ENCODE data around the gene DUSP10.

DUSP10 gene

DNA sequence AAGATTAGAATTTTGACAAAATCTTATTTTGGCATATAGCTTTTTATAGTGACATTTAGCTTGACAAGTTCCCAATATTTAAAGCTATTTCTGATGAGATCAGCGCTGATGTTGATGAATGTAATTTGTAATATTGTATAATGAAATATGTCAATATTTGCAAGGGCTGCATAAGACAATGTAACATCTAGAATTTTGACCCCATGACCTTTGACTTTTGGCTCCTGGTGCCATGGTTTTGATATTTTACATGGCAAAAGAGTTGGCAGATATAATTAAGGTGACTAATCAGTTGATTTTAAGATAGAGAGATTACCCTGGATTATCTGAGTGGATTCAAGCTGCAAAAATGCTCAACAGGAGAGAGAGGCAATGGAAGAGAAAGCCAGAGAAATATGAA is 63.9 kb downstream of the DUSP10 start:
- TF ChIP-seq OSR1 (CRISPR knock-in tag; IDR thresholded peaks at IDR 0.05) (no peak), ARNTL (CRISPR knock-in tag; IDR thresholded peaks at IDR 0.05; ENCODE audit: borderline replicate concordance, low read depth) (no peak), TOX (CRISPR knock-in tag; IDR thresholded peaks at IDR 0.05; ENCODE audit: borderline replicate concordance) (no peak), ZNF70 (CRISPR knock-in tag; IDR thresholded peaks at IDR 0.05) (no peak), CSDC2 (CRISPR knock-in tag; IDR thresholded peaks at IDR 0.05) (no peak), ISL1 (CRISPR knock-in tag; IDR thresholded peaks at IDR 0.05) (no peak), ESRRG (CRISPR knock-in tag; IDR thresholded peaks at IDR 0.05) (no peak), SNAI2 (CRISPR knock-in tag; IDR thresholded peaks at IDR 0.05) (no peak), PPARA (CRISPR knock-in tag; IDR thresholded peaks at IDR 0.05; ENCODE audit: borderline replicate concordance) (no peak)
- TF ChIP-seq, protein P1, sequence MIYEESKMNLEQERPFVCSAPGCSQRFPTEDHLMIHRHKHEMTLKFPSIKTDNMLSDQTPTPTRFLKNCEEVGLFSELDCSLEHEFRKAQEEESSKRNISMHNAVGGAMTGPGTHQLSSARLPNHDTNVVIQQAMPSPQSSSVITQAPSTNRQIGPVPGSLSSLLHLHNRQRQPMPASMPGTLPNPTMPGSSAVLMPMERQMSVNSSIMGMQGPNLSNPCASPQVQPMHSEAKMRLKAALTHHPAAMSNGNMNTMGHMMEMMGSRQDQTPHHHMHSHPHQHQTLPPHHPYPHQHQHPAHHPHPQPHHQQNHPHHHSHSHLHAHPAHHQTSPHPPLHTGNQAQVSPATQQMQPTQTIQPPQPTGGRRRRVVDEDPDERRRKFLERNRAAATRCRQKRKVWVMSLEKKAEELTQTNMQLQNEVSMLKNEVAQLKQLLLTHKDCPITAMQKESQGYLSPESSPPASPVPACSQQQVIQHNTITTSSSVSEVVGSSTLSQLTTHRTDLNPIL (CRISPR knock-in tag; IDR thresholded peaks at IDR 0.05; ENCODE audit: low read depth): no peak
- TF ChIP-seq, protein P2, sequence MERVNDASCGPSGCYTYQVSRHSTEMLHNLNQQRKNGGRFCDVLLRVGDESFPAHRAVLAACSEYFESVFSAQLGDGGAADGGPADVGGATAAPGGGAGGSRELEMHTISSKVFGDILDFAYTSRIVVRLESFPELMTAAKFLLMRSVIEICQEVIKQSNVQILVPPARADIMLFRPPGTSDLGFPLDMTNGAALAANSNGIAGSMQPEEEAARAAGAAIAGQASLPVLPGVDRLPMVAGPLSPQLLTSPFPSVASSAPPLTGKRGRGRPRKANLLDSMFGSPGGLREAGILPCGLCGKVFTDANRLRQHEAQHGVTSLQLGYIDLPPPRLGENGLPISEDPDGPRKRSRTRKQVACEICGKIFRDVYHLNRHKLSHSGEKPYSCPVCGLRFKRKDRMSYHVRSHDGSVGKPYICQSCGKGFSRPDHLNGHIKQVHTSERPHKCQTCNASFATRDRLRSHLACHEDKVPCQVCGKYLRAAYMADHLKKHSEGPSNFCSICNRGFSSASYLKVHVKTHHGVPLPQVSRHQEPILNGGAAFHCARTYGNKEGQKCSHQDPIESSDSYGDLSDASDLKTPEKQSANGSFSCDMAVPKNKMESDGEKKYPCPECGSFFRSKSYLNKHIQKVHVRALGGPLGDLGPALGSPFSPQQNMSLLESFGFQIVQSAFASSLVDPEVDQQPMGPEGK (CRISPR knock-in tag; IDR thresholded peaks at IDR 0.05; ENCODE audit: borderline replicate concordance): no peak
- ATAC-seq: no peak

DNA sequence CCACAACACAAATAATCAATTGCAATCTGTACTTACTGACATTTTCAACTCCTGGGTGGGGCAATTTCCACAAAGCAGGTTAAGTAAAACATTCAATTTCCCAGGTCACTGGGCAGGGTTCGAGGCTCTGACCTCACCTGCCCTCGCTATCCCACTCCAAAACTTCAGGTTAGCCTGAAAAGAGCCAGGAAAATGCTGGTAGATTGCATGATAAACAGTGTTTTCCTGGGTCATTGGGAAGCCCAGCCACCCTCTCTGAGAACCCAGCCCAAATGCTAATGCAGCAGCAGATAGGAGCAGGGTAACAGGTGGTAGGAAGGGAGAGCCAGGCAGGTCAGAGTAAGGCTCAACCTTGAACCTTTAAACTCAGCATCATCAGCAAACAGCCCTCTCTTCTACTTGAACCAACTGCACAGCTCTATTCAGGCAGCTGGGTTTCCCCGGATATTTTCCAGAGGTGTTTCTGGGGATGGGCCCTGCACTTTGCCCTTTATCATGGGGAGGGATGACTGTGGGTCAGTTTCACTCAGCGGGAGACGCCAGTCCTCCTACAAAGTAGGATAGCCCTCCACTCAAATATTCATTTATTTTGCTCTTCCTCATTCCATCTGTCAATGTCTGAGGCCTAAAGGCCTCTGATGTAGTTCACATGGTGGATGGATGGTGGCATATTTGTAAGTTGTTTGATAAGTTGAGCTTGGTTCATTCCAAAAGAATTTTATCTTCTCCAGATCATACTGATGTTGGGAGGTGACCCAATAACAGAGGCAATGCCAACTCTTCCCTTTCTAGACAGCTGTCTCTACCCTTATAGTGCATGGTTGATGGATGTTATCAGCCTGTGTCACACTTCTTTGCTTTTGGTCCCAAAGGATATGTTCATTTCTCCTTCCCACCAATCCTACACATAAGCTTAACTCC is 65.7 kb downstream of the DUSP10 start:
- ATAC-seq: no peak
- no peak for TF ChIP-seq ZNF70 (CRISPR knock-in tag; IDR thresholded peaks at IDR 0.05)

DNA sequence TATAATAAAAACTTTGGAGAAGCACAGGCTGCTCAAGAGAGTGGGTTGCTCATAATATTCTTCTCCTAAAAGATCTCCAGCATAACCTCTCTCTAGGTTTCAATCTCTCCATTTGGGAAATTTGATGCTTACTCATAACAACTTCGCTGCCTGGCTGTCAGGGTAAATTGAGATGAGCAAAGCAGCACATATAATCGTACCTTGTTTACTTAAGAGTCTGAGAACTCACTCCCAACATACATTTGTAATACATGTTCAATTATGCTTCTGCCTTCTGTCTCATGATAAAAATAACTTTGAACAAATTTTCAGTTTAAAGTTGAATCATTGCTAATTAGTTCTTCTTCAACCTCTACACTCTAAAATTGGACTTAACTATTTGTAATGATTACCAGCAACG is 68.9 kb downstream of the DUSP10 start:
- TF ChIP-seq ZC3H10 (CRISPR knock-in tag; IDR thresholded peaks at IDR 0.05): no peak
- TF ChIP-seq ZFP30 (CRISPR knock-in tag; IDR thresholded peaks at IDR 0.05): no peak
- no peak for TF ChIP-seq ZNF70 (CRISPR knock-in tag; IDR thresholded peaks at IDR 0.05)
- no peak for TF ChIP-seq SNAI2 (CRISPR knock-in tag; IDR thresholded peaks at IDR 0.05)
- TF ChIP-seq ZFP3 (CRISPR knock-in tag; IDR thresholded peaks at IDR 0.05): no peak
- no peak for ATAC-seq

DNA sequence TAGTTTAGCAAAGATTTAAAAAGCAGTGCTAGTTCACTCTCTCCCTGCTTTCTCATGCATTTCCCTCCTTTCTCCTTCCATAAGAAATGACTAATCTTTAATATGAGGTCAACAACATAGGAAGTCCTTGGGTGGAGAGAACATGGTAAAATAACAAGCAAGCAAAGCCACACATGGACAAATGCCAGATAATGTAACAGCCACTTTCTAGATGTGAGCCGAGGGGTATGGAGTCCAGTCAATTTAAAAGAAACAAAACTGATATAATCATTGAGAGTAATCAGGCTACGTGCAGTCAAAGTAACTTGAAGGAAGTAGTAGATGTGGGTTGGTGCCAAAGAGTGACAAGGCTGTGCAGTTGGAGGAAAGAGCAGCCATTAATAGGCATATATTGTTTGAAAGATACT is 69.6 kb downstream of the DUSP10 start:
- TF ChIP-seq ZNF8 (CRISPR knock-in tag; IDR thresholded peaks at IDR 0.05) (no peak), TOX (CRISPR knock-in tag; IDR thresholded peaks at IDR 0.05; ENCODE audit: borderline replicate concordance) (no peak), ARNTL (CRISPR knock-in tag; IDR thresholded peaks at IDR 0.05; ENCODE audit: borderline replicate concordance, low read depth) (no peak), ISL1 (CRISPR knock-in tag; IDR thresholded peaks at IDR 0.05) (no peak), PPARA (CRISPR knock-in tag; IDR thresholded peaks at IDR 0.05; ENCODE audit: borderline replicate concordance) (no peak), ZFP3 (CRISPR knock-in tag; IDR thresholded peaks at IDR 0.05) (no peak), CSDC2 (CRISPR knock-in tag; IDR thresholded peaks at IDR 0.05) (no peak), ZC3H10 (CRISPR knock-in tag; IDR thresholded peaks at IDR 0.05) (no peak), ZNF70 (CRISPR knock-in tag; IDR thresholded peaks at IDR 0.05) (no peak), BACH2 (CRISPR knock-in tag; IDR thresholded peaks at IDR 0.05; ENCODE audit: borderline replicate concordance) (no peak)
- TF ChIP-seq, protein P3, sequence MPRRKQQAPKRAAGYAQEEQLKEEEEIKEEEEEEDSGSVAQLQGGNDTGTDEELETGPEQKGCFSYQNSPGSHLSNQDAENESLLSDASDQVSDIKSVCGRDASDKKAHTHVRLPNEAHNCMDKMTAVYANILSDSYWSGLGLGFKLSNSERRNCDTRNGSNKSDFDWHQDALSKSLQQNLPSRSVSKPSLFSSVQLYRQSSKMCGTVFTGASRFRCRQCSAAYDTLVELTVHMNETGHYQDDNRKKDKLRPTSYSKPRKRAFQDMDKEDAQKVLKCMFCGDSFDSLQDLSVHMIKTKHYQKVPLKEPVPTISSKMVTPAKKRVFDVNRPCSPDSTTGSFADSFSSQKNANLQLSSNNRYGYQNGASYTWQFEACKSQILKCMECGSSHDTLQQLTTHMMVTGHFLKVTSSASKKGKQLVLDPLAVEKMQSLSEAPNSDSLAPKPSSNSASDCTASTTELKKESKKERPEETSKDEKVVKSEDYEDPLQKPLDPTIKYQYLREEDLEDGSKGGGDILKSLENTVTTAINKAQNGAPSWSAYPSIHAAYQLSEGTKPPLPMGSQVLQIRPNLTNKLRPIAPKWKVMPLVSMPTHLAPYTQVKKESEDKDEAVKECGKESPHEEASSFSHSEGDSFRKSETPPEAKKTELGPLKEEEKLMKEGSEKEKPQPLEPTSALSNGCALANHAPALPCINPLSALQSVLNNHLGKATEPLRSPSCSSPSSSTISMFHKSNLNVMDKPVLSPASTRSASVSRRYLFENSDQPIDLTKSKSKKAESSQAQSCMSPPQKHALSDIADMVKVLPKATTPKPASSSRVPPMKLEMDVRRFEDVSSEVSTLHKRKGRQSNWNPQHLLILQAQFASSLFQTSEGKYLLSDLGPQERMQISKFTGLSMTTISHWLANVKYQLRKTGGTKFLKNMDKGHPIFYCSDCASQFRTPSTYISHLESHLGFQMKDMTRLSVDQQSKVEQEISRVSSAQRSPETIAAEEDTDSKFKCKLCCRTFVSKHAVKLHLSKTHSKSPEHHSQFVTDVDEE (CRISPR knock-in tag; IDR thresholded peaks at IDR 0.05): no peak
- TF ChIP-seq, protein P1 (CRISPR knock-in tag; IDR thresholded peaks at IDR 0.05; ENCODE audit: low read depth): no peak
- TF ChIP-seq, protein P4, sequence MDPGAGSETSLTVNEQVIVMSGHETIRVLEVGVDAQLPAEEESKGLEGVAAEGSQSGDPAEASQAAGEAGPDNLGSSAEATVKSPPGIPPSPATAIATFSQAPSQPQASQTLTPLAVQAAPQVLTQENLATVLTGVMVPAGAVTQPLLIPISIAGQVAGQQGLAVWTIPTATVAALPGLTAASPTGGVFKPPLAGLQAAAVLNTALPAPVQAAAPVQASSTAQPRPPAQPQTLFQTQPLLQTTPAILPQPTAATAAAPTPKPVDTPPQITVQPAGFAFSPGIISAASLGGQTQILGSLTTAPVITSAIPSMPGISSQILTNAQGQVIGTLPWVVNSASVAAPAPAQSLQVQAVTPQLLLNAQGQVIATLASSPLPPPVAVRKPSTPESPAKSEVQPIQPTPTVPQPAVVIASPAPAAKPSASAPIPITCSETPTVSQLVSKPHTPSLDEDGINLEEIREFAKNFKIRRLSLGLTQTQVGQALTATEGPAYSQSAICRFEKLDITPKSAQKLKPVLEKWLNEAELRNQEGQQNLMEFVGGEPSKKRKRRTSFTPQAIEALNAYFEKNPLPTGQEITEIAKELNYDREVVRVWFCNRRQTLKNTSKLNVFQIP (CRISPR knock-in tag; IDR thresholded peaks at IDR 0.05; ENCODE audit: borderline replicate concordance, low read depth): no peak
- TF ChIP-seq, protein P2 (CRISPR knock-in tag; IDR thresholded peaks at IDR 0.05; ENCODE audit: borderline replicate concordance): no peak
- ATAC-seq: no peak

All from SK-N-SH treated with all-trans-retinoic acid at 6 μM for 48 hours (cell line).